Kidney capillary endothelial cell (primary cell): Measurements from ENCODE around the gene ACTR5.
"Not testable (repeated sequence)": the region's sequence is repeated elsewhere in the genome, so short reads cannot be mapped to it uniquely, and the experiment has no call there.

Experiments
- DNase-seq: peaks from one replicate; pipeline ENCODE4 v3.0.0-alpha.2; 2018; ENCODE audit warnings: low spot score

ACTR5 gene

DNA sequence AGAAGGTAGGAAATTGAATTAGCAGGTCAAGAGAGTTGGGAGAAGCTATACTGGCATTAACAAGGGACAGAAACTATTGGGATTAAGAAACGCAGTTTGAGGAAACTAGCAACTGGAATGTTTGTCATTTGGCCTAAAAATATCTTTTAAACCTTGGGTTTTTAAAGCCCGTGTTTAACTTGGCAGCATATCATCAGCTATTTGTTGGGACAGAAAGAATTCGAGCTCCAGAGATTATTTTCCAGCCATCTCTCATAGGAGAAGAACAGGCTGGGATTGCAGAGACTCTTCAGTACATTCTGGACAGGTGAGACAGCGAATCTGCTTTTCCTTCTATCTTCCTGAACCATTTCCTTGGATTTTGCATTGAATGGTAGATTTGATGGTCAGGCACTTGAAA lies 17.8 kb downstream of the ACTR5 start:
- no peak for DNase-seq

DNA sequence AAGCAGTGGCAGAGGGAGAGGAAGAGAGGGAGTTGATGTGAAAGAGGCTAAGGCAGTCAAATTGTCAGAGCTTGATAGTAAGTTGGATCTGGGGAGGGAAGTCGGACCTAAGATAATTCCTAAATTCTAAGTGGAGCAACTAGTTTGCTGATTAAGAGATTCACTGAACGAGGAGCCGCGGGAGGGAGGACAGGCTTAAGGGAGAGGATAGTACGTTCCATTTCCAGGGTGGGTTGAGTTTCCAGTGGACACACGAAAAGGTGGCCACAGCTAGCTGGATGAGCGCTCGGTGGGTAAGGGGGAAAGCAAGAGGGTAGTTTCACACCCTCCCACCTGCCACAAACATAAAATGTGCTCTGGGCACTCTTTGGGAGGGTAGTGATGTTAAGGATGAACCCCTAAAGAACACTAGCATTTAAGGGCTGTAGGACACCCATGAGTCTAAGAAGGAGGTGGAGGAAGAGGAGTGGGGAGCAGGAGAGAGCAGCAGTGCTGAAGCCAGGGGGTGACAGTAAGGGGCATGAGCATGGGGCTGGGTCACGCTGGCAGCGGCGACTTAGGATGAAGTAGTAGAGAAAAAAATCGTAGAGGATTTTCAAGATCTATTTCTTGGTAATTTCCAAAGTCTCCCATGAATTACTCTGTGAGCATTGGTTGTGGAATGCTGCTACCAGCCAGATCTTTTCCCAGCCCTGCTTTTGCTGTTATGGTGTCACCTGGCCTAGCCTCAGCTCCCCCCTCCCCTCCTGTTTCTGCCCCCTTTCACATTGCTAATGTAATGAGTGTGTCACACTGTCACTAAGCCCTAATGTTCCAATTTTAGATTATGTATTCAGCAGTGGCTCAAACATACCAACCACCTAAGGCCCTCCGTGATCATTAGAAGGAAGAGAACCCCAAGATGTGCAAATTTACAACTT lies 21.4 kb downstream of the ACTR5 start:
- no peak for DNase-seq

DNA sequence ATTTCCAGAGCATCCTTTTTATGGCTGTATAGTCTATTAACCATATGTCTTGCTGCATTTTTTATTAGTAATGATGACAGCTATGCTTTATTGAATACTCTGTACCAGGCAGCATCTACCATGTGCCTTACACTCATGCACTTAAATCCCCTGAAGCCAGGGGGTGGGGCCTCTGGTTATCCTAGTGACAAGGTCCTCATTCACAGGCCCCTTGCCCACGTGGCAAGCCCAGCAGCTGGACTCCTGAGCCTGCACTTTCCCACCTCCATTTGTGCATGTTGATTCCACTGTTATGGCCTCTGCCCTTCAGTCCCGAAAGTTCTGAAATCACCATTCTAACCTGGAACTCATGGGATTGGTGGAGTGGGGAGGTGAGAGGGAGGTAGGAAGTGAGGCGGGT lies 22.3 kb downstream of the ACTR5 start:
- no peak for DNase-seq

DNA sequence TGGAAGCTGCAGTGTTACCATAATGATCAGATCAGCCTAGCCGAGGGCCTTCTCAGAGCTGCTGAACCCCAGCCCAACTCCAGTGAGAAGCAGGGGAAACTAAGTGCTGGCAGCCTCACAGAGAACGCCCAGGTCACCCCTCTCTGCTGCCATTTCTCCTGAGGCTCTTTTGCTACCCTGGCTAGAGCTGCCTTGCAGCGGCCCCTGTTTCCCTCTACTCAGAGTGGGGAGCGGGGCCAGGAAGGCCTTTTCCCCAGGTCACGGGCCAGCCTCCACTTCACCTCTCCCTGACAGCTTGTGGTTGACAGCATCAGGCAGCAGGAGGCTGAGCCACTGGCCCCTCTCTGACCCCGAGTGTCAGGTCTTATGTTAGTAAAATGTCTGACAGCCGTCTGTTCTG lies 22.7 kb downstream of the ACTR5 start:
- no peak for DNase-seq

DNA sequence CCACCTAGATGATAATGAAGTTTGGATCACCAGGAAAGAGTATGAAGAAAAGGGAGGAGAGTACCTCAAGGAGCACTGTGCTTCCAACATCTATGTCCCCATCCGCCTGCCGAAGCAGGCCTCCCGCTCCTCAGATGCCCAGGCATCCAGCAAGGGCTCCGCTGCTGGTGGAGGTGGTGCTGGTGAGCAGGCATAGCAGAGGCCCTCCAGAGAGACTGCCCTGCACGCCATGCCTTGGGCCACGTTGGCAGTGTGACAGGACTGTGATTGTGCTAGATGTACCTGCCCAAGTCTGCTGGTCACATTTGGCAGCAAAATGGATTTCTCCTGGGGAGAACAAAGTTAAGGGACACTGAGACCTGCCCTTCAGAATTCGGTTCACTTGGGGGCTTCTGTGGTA lies 23.4 kb downstream of the ACTR5 start:
- DNase-seq = no peak

DNA sequence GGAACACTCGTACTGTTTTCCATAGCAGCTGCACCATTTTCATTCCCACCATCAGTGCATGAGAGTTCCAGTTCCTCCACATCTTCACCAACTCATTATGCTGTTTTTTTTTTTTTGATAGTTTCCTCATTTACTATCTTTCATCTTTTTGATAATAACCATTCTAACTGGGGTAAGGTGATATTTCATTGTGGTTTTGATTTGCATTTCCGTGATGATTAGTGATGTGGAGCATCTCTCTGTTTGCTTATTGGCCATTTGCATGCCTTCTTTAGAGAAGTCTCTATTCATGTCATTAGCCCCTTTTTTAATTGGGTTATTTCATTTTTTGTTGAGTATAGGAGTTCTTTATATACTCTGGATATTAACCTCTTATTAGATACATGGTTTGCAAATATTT lies 25.9 kb downstream of the ACTR5 start:
- DNase-seq = no peak

DNA sequence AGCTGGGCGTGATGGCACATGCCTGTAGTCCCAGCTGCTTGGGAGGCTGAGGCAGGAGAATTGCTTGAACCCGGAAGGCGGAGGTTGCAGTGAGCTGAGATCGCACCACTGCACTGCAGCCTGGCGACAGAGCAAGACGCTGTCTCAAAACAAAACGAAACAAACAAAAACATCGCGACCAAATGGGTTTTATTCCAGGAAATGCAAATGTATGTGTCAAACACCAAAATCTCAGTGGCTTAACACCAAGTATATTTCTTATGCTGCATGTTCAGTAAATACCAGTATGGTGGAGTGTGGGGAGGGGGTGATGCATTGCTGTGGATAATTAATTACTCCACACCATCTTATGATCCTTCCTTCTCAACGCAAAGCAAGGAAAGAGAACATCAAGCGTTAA lies 28.1 kb downstream of the ACTR5 start:
- no peak for DNase-seq

GRCh38 chr20:38779247-38780097 lies 31.2 kb downstream of the ACTR5 start:
- DNase-seq = no peak

- DNase-seq = no peak
These were observed 34.0 kb downstream of the ACTR5 start for GRCh38 chr20:38782275-38782674.

- no peak for DNase-seq
These were observed 39.6 kb downstream of the ACTR5 start for GRCh38 chr20:38787870-38788269.

DNA sequence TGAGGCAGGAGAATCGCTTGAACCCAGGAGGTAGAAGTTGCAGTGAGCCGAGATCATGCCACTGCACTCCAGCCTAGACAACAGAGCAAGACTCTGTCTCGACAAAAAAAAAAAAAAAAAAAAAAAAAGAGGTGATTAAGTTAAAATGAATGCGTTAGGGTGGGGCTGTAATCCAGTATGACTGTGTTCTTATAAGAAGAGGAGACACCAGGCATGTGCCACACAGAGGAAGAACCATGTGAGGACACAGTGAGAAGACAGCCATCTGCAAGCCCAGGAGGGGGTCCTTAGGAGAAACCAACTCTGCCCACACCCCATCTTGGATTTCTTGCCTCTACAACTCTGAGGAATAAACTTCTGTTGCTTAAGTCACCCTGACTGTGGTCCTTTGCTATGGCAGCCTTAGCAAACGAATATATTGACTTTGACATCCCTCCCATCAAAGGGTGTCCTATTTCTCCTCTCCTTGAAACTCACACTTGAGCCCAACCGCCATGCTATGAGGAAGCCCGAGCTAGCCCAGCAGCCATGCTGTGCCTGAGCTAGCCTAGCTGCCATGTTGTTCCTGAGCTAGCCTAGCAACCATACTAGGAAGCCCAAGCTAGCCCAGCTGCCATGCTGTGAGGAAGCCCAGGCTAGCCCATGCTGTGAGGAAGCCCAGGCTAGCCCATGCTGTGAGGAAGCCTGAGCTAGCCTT lies 41.4 kb downstream of the ACTR5 start:
- DNase-seq = no peak

DNA sequence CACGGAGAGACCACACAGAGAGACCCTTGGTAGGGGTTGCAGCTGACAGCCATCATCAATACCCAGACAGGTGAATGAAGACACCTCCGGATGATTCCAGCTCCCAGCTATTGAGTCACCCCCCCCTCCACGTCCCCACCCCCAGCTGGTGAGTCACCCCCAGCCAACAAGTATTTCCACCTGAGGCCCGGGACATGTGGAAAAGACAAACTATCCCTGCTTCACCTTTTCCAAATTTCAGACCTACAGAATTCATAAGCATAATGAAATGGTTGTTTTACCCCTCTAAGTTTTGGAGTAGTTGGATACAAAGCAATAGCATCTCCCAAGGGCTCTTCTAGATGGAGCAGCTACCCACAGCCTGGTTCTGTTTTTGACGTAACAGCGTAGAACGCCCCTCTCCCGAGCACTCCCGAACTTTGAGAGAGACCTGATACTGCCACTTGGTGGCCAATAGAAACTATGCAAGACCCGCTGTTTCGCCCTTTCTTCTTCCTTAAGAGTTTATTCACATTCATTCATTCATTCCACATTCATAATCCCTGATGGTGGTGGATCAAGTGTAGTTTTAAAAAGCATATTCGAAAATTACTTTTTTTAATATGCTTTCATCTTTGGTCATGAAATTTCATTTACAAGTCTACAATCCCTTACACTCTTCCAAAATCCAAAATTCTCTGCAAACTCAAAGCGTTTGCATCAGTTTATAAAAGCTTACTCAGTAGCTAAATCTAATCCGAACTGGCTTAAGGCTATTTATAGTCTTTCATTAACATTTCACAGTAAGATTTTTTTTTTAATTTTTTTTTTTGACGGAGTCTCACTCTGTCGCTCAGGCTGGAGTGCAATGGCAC lies 42.2 kb downstream of the ACTR5 start:
- DNase-seq = no peak

- no peak for DNase-seq
These were observed 43.0 kb downstream of the ACTR5 start for GRCh38 chr20:38791291-38791690.

GRCh38 chr20:38791940-38792339 lies 43.7 kb downstream of the ACTR5 start:
- no peak for DNase-seq

DNA sequence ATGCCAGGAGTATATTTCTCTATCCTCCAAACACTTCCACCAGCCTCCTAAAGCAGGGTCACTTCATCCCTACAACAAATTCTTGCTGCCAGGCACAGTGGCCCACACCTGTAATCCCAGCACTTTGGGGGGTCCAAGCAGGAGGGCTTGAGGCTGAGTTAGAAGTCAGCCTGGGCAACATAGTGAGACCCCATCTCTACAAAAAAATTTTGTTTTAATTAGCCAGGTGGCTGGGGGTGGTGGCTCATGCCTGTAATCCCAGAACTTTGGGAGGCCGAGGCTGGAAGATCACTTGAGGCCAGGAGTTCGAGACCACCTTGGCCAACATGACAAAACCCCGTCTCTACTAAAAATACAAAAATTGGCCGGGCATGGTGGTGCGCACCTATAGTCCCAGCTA lies 45.8 kb downstream of the ACTR5 start:
- DNase-seq = not testable (repeated sequence)

GRCh38 chr20:38798266-38798665 lies 50.0 kb downstream of the ACTR5 start:
- DNase-seq = no peak

- peak; percentile 55 for DNase-seq
These were observed 50.9 kb downstream of the ACTR5 start for GRCh38 chr20:38799203-38799602.

- DNase-seq = no peak
These were observed 52.6 kb downstream of the ACTR5 start for GRCh38 chr20:38800882-38801281.

GRCh38 chr20:38804221-38804620 lies 56.0 kb downstream of the ACTR5 start:
- DNase-seq = no peak

GRCh38 chr20:38804682-38805501 lies 56.6 kb downstream of the ACTR5 start:
- DNase-seq = peak; percentile 36

GRCh38 chr20:38805502-38805957 lies 57.3 kb downstream of the ACTR5 start, which contains the start of gene PPP1R16B:
Gene PPP1R16B, plus strand, starts transcription at chr20:38805697. Its CDS starts 30,229 bp downstream, at chr20:38835926.
- peak; percentile 32 for DNase-seq
